Measurements from ENCODE around the gene SUCLG1.

- no peak for TF ChIP-seq CTCF (IDR thresholded peaks at IDR 0.05)
- TF ChIP-seq NFIC (IDR thresholded peaks at IDR 0.05; ENCODE audit: borderline replicate concordance) = no peak
- no peak for TF ChIP-seq CHD2 (IDR thresholded peaks at IDR 0.05; ENCODE audit: low read length, partially characterized antibody)
- TF ChIP-seq POLR2AphosphoS5 (IDR thresholded peaks at IDR 0.05; ENCODE audit: low read depth, low read length) = no peak
- TF ChIP-seq USF1 (IDR thresholded peaks at IDR 0.05; ENCODE audit: borderline replicate concordance, low read depth) = no peak
- TF ChIP-seq MAX (IDR thresholded peaks at IDR 0.05; ENCODE audit: low read depth) = no peak
- no peak for TF ChIP-seq REST (IDR thresholded peaks at IDR 0.05; ENCODE audit: low read depth, low read length)
- TF ChIP-seq SMC3 (IDR thresholded peaks at IDR 0.05; ENCODE audit: low read depth, low read length) = no peak
These were observed 13.9 kb upstream of the SUCLG1 start for GRCh38 chr2:84472856-84473565.

Measured in SK-N-SH (cell line).